ENCODE results near the gene AS3MT. TPM values are rescaled to one million over a fixed set of nuclear protein-coding genes. Genes with fewer than 3 reads are reported as not detected.
A peak's percentile ranks its signal among the peaks of the same experiment; 100 is the strongest.

The AS3MT gene
- total and polyA plus RNA-seq, 11 donors: 5.2 to 42.2 (median 15.8) TPM

- no peak for TF ChIP-seq CTCF (IDR thresholded peaks at IDR 0.05)
- no peak for TF ChIP-seq POLR2A (IDR thresholded peaks at IDR 0.05)
- H3K4me3 ChIP-seq: peak overlapping the region in 11 of 12 donors; percentile 31 to 69 (median 61)
- no peak for DNase-seq
- H3K4me1 ChIP-seq: peaks cover 0 to 20% (median 8%) of the 10 kb centered on the region in 12 donors
- H3K9me3 ChIP-seq: no peaks in the 10 kb centered on the region
- intact Hi-C loops (cut with DNase I): loop anchor here in 1 of 10 donors (5.0 kb wide), 1 partner anchor 33 kb away; no protein-coding TSS in a partner anchor
- 19 to 25% (median 20%) methylated on average over 5 of the region's 5 CpGs for WGBS, 4 donors
- H3K36me3 ChIP-seq: peaks cover 0 to 35% (median 11%) of the 10 kb centered on the region in 9 donors
- peaks cover 0 to 10% (median 0%) of the 10 kb centered on the region in 9 donors for H3K27me3 ChIP-seq
- ATAC-seq: no peak
- H3K27ac ChIP-seq: peak overlapping the region in 8 of 12 donors; percentile 30 to 75 (median 60)
Observed at GRCh38 chr10:102868911-102869257, 386 bp upstream of the AS3MT start.

- H3K27me3 ChIP-seq: peaks cover 0 to 10% (median 0%) of the 10 kb centered on the region in 9 donors
- H3K4me1 ChIP-seq: peaks cover 0 to 20% (median 8%) of the 10 kb centered on the region in 12 donors
- peak in 1 of 4 donors; percentile 27 for ATAC-seq
- TF ChIP-seq CTCF (IDR thresholded peaks at IDR 0.05): no peak
- TF ChIP-seq POLR2A (IDR thresholded peaks at IDR 0.05): no peak
- DNase-seq: no peak
- H3K4me3 ChIP-seq: peak overlapping the region; percentile 27 to 69 (median 60)
- 82 to 88% (median 85%) methylated on average over 10 of the region's 10 CpGs for WGBS, 4 donors
- H3K27ac ChIP-seq: peak overlapping the region in 5 of 12 donors; percentile 30 to 75 (median 61)
- H3K9me3 ChIP-seq: no peaks in the 10 kb centered on the region
- intact Hi-C loops (cut with DNase I): no loop called here
- H3K36me3 ChIP-seq: peaks cover 0 to 37% (median 7%) of the 10 kb centered on the region in 9 donors
Observed at GRCh38 chr10:102870221-102870620, 951 bp downstream of the AS3MT start.

- intact Hi-C loops (cut with DNase I): no loop called here
Observed at GRCh38 chr10:102872163-102872562, 2.9 kb downstream of the AS3MT start.

GRCh38 chr10:102876747-102877153, 7.5 kb downstream of the AS3MT start:
- Histone ChIP-seq H3K9me3 (no peaks in the 10 kb centered on the region), H3K4me3 (no peak overlapping the region), H3K36me3 (peaks cover 0 to 88% (median 8%) of the 10 kb centered on the region in 9 donors), H3K27ac (no peak overlapping the region), H3K27me3 (no peaks in the 10 kb centered on the region), H3K4me1 (peaks cover 0 to 8% (median 0%) of the 10 kb centered on the region in 12 donors)
- no peak for DNase-seq
- intact Hi-C loops (cut with DNase I): no loop called here
- 87 to 91% (median 90%) methylated on average over 2 of the region's 2 CpGs for WGBS, 4 donors
- no peak for ATAC-seq
- TF ChIP-seq POLR2A (IDR thresholded peaks at IDR 0.05): no peak
- TF ChIP-seq CTCF (IDR thresholded peaks at IDR 0.05): no peak

More at GRCh38 chr10:102872163-102872562, 2.9 kb downstream of the AS3MT start:
- no peak for TF ChIP-seq CTCF (IDR thresholded peaks at IDR 0.05)
- no peak for TF ChIP-seq POLR2A (IDR thresholded peaks at IDR 0.05)
- DNase-seq (no peak), ATAC-seq (no peak)
- Histone ChIP-seq H3K36me3 (peaks cover 0 to 46% (median 8%) of the 10 kb centered on the region in 9 donors), H3K4me1 (peaks cover 0 to 20% (median 8%) of the 10 kb centered on the region in 12 donors), H3K4me3 (no peak overlapping the region), H3K27ac (no peak overlapping the region), H3K9me3 (no peaks in the 10 kb centered on the region), H3K27me3 (peaks cover 0 to 10% (median 0%) of the 10 kb centered on the region in 9 donors)
- 89 to 92% (median 90%) methylated on average over 4 of the region's 4 CpGs for WGBS, 4 donors

All from heart left ventricle (tissue), 16 donors.